SK-N-SH treated with all-trans-retinoic acid at 6 μM for 48 hours (cell line): ENCODE data around the gene EXOC7.

Experiments used
- ARNTL ChIP-seq: fragments of 450-650 bp; formaldehyde crosslinking; IDR thresholded peaks from 2 replicates; pipeline ENCODE4 v1.5.0; 2020; ENCODE audit warnings: low read depth, mild to moderate bottlenecking, moderate library complexity, borderline replicate concordance
- ESRRG ChIP-seq: fragments of 250-450 bp; sonication (Bioruptor Pico); IDR thresholded peaks from 2 replicates; pipeline ENCODE4 v1.6.1; 2021; ENCODE audit warnings: mild to moderate bottlenecking
- GLIS3 ChIP-seq: fragments of 250-450 bp; sonication (Bioruptor Pico); IDR thresholded peaks from 2 replicates; pipeline ENCODE4 v1.5.0; 2020; ENCODE audit warnings: mild to moderate bottlenecking, moderate library complexity
- OSR1 ChIP-seq: fragments of 250-450 bp; sonication (Bioruptor Pico); IDR thresholded peaks from 2 replicates; pipeline ENCODE4 v1.8.0; 2022; ENCODE audit warnings: moderate library complexity, mild to moderate bottlenecking, inconsistent platforms
- RARB ChIP-seq: fragments of 250-450 bp; sonication (Bioruptor Pico); IDR thresholded peaks from 2 replicates; pipeline ENCODE4 v1.8.0; 2021; ENCODE audit warnings: mild to moderate bottlenecking, moderate library complexity
- SNAI2 ChIP-seq: fragments of 250-450 bp; sonication (Bioruptor Pico); IDR thresholded peaks from 2 replicates; pipeline ENCODE4 v1.5.0; 2020; ENCODE audit warnings: mild to moderate bottlenecking, moderate library complexity
- TOX ChIP-seq: fragments of 250-450 bp; sonication (Bioruptor Pico); IDR thresholded peaks from 2 replicates; pipeline ENCODE4 v1.8.0; 2021; ENCODE audit warnings: mild to moderate bottlenecking, moderate library complexity, borderline replicate concordance
- ZFP3 ChIP-seq: fragments of 250-450 bp; sonication (Bioruptor Pico); IDR thresholded peaks from 2 replicates; pipeline ENCODE4 v1.5.0; 2020; ENCODE audit warnings: mild to moderate bottlenecking, moderate library complexity
- ZFP30 ChIP-seq: fragments of 450-650 bp; formaldehyde crosslinking; IDR thresholded peaks from 2 replicates; pipeline ENCODE4 v1.5.0; 2022; ENCODE audit warnings: mild to moderate bottlenecking, moderate library complexity
- ZNF70 ChIP-seq: fragments of 450-650 bp; formaldehyde crosslinking; IDR thresholded peaks from 2 replicates; pipeline ENCODE4 v1.5.0; 2020; ENCODE audit warnings: mild to moderate bottlenecking, moderate library complexity
- TF ChIP-seq, protein P1 (sequence below): fragments of 250-450 bp; sonication (Bioruptor Pico); IDR thresholded peaks from 2 replicates; pipeline ENCODE4 v1.8.0; 2020; ENCODE audit warnings: mild to moderate bottlenecking, moderate library complexity, borderline replicate concordance
- TF ChIP-seq, protein P2 (sequence below): fragments of 250-450 bp; sonication (Bioruptor Pico); IDR thresholded peaks from 2 replicates; pipeline ENCODE4 v1.5.1; 2020; ENCODE audit warnings: low read depth, mild to moderate bottlenecking, moderate library complexity
- TF ChIP-seq, protein P3 (sequence below): fragments of 250-450 bp; sonication (Bioruptor Pico); IDR thresholded peaks from 2 replicates; pipeline ENCODE4 v1.5.0; 2020; ENCODE audit warnings: mild to moderate bottlenecking, moderate library complexity

DNA sequence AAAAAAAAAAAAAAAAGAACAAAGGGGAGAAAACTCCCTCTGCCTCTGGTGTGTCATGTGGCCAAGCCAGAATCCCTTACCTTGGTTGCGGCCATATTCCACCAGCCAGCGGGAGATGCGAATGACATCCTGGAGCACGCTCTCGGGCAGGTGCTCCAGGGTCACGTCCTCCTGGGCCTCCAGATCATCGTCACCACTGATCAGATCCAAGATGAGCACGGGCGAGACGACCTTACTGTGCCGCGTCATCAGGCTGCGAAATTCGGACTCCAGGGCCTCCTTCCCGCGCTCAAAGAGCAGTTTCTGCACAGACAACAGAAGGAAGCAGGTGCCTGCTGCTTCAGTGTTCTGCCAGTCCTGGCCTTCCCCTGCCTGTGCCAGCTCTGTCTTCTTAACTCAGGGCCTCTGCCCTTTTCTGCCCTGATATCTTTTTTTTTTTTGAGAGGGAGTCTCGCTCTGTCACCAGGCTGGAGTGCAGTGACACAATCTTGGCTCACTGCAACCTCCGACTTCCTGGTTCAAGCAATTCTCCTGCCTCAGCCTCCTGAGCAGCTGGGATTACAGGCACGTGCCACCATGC is 5.8 kb downstream of the EXOC7 start:
- no peak for TF ChIP-seq GLIS3 (CRISPR knock-in tag)
- TF ChIP-seq, protein P1, sequence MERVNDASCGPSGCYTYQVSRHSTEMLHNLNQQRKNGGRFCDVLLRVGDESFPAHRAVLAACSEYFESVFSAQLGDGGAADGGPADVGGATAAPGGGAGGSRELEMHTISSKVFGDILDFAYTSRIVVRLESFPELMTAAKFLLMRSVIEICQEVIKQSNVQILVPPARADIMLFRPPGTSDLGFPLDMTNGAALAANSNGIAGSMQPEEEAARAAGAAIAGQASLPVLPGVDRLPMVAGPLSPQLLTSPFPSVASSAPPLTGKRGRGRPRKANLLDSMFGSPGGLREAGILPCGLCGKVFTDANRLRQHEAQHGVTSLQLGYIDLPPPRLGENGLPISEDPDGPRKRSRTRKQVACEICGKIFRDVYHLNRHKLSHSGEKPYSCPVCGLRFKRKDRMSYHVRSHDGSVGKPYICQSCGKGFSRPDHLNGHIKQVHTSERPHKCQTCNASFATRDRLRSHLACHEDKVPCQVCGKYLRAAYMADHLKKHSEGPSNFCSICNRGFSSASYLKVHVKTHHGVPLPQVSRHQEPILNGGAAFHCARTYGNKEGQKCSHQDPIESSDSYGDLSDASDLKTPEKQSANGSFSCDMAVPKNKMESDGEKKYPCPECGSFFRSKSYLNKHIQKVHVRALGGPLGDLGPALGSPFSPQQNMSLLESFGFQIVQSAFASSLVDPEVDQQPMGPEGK, result no peak
- no peak for TF ChIP-seq RARB (CRISPR knock-in tag)
- TF ChIP-seq TOX (CRISPR knock-in tag), result no peak
- TF ChIP-seq ZNF70 (CRISPR knock-in tag), result no peak
- no peak for TF ChIP-seq SNAI2 (CRISPR knock-in tag)
- TF ChIP-seq, protein P2, sequence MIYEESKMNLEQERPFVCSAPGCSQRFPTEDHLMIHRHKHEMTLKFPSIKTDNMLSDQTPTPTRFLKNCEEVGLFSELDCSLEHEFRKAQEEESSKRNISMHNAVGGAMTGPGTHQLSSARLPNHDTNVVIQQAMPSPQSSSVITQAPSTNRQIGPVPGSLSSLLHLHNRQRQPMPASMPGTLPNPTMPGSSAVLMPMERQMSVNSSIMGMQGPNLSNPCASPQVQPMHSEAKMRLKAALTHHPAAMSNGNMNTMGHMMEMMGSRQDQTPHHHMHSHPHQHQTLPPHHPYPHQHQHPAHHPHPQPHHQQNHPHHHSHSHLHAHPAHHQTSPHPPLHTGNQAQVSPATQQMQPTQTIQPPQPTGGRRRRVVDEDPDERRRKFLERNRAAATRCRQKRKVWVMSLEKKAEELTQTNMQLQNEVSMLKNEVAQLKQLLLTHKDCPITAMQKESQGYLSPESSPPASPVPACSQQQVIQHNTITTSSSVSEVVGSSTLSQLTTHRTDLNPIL (CRISPR knock-in tag), result no peak
- no peak for TF ChIP-seq ZFP3 (CRISPR knock-in tag)
- TF ChIP-seq, protein P3, sequence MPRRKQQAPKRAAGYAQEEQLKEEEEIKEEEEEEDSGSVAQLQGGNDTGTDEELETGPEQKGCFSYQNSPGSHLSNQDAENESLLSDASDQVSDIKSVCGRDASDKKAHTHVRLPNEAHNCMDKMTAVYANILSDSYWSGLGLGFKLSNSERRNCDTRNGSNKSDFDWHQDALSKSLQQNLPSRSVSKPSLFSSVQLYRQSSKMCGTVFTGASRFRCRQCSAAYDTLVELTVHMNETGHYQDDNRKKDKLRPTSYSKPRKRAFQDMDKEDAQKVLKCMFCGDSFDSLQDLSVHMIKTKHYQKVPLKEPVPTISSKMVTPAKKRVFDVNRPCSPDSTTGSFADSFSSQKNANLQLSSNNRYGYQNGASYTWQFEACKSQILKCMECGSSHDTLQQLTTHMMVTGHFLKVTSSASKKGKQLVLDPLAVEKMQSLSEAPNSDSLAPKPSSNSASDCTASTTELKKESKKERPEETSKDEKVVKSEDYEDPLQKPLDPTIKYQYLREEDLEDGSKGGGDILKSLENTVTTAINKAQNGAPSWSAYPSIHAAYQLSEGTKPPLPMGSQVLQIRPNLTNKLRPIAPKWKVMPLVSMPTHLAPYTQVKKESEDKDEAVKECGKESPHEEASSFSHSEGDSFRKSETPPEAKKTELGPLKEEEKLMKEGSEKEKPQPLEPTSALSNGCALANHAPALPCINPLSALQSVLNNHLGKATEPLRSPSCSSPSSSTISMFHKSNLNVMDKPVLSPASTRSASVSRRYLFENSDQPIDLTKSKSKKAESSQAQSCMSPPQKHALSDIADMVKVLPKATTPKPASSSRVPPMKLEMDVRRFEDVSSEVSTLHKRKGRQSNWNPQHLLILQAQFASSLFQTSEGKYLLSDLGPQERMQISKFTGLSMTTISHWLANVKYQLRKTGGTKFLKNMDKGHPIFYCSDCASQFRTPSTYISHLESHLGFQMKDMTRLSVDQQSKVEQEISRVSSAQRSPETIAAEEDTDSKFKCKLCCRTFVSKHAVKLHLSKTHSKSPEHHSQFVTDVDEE (CRISPR knock-in tag), result no peak
- no peak for TF ChIP-seq ZFP30
- TF ChIP-seq OSR1 (CRISPR knock-in tag), result no peak
- TF ChIP-seq ARNTL (CRISPR knock-in tag), result no peak
- TF ChIP-seq ESRRG (CRISPR knock-in tag), result no peak
